Measurements from ENCODE around the gene BLCAP.

GRCh38 chr20:37547912-37548311, 20.2 kb upstream of the BLCAP start:
- TF ChIP-seq, protein P1, sequence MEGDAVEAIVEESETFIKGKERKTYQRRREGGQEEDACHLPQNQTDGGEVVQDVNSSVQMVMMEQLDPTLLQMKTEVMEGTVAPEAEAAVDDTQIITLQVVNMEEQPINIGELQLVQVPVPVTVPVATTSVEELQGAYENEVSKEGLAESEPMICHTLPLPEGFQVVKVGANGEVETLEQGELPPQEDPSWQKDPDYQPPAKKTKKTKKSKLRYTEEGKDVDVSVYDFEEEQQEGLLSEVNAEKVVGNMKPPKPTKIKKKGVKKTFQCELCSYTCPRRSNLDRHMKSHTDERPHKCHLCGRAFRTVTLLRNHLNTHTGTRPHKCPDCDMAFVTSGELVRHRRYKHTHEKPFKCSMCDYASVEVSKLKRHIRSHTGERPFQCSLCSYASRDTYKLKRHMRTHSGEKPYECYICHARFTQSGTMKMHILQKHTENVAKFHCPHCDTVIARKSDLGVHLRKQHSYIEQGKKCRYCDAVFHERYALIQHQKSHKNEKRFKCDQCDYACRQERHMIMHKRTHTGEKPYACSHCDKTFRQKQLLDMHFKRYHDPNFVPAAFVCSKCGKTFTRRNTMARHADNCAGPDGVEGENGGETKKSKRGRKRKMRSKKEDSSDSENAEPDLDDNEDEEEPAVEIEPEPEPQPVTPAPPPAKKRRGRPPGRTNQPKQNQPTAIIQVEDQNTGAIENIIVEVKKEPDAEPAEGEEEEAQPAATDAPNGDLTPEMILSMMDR (IDR thresholded peaks at IDR 0.05), result no peak
- no peak for TF ChIP-seq POLR2A (IDR thresholded peaks at IDR 0.05)

Data from breast epithelium (tissue), 3 donors.